PC-3 (cell line): ENCODE data around the gene SPPL2C. TPM values are rescaled to one million over a fixed set of nuclear protein-coding genes. Genes with fewer than 3 reads are reported as not detected.

ENCODE experiments used
- ATAC-seq: fragments of 200-7000 bp; cut with Tn5 transposase; 2 replicates; pipeline ENCODE4 v1.9.1; 2020; ENCODE audit warnings: mild to moderate bottlenecking, moderate library complexity
- BruUV-seq: library from RNA; stranded (reverse); fragments of 400-500 nt; replicated peaks from 2 replicates; lab custom pipeline; 2021; lab: Mats Ljungman, UMichigan
- CTCF ChIA-PET: fragments of 300-600 bp; sonication (Branson Sonifier 250); formaldehyde crosslinking; loops from one replicate; lab custom pipeline; 2022; ENCODE audit warnings: antibody characterized with exemption; lab: Charles Lee
- POLR2A ChIA-PET: fragments of 300-600 bp; sonication (Branson Sonifier 250); formaldehyde crosslinking; loops from one replicate; lab custom pipeline; 2022; ENCODE audit warnings: antibody characterized with exemption; ENCODE audit not compliant: unreplicated experiment; lab: Charles Lee
- DNase-seq: peaks from one replicate; pipeline ENCODE4 v3.0.0-alpha.2; 2015
- H2AFZ ChIP-seq: fragments of 300-600 bp; sonication (generic); 2 replicates; pipeline ENCODE4 v1.6.0; 2016; ENCODE audit warnings: antibody characterized with exemption, low read length
- H3F3A ChIP-seq: fragments of 300-600 bp; sonication (generic); one replicate; pipeline ENCODE4 v1.6.0; 2017; ENCODE audit warnings: antibody characterized with exemption, low read length, control low read depth, mild to moderate bottlenecking; ENCODE audit not compliant: unreplicated experiment
- H3K27ac ChIP-seq: fragments of 300-600 bp; sonication (generic); 2 replicates; pipeline ENCODE4 v1.5.1; 2016; ENCODE audit warnings: mild to moderate bottlenecking, low read length
- H3K27me3 ChIP-seq: fragments of 300-600 bp; sonication (generic); 2 replicates; pipeline ENCODE4 v1.6.1; 2016; ENCODE audit warnings: low read length, mixed read lengths
- H3K36me3 ChIP-seq: fragments of 300-600 bp; sonication (generic); 2 replicates; pipeline ENCODE4 v1.6.1; 2016; ENCODE audit warnings: low read depth, mixed run types, low read length, mixed read lengths
- H3K4me1 ChIP-seq: fragments of 300-600 bp; sonication (generic); 2 replicates; pipeline ENCODE4 v1.5.1; 2016; ENCODE audit warnings: low read length; ENCODE audit not compliant: insufficient read depth
- H3K4me2 ChIP-seq: fragments of 300-600 bp; sonication (generic); 2 replicates; pipeline ENCODE4 v1.6.0; 2016; ENCODE audit warnings: low read length
- H3K4me3 ChIP-seq: fragments of 300-600 bp; sonication (generic); 2 replicates; pipeline ENCODE4 v1.5.1; 2016; ENCODE audit warnings: mild to moderate bottlenecking, low read length, mixed read lengths
- H3K79me2 ChIP-seq: fragments of 300-600 bp; sonication (generic); 2 replicates; pipeline ENCODE4 v1.6.1; 2017; ENCODE audit warnings: low read length, mixed read lengths
- H3K9ac ChIP-seq: fragments of 300-600 bp; sonication (generic); 2 replicates; pipeline ENCODE4 v1.6.0; 2016; ENCODE audit warnings: mild to moderate bottlenecking, low read length
- H3K9me2 ChIP-seq: fragments of 300-600 bp; sonication (generic); replicated peaks from 2 replicates; pipeline ENCODE4 v1.6.1; 2016; ENCODE audit warnings: mixed run types, low read length, mixed read lengths
- H3K9me3 ChIP-seq: fragments of 300-600 bp; sonication (generic); 2 replicates; pipeline ENCODE4 v1.6.1; 2016; ENCODE audit warnings: low read length, mixed read lengths
- H4K20me1 ChIP-seq: fragments of 300-600 bp; sonication (generic); 2 replicates; pipeline ENCODE4 v1.6.1; 2016; ENCODE audit warnings: low read length, mixed read lengths
- EZH2 ChIP-seq: fragments of 300-600 bp; sonication (generic); IDR thresholded peaks from one replicate; pipeline ENCODE4 v1.6.1; 2017; ENCODE audit warnings: antibody characterized with exemption, mild to moderate bottlenecking, low read length; ENCODE audit not compliant: unreplicated experiment
- EZH2phosphoT487 ChIP-seq: fragments of 300-600 bp; sonication (generic); IDR thresholded peaks from 2 replicates; pipeline ENCODE4 v1.6.1; 2018; ENCODE audit warnings: mild to moderate bottlenecking, antibody characterized with exemption, low read length, borderline replicate concordance
- intact Hi-C: fragments of 100-400 bp; cut with micrococcal nuclease; formaldehyde crosslinking; loops from 2 replicates; pipeline ENCODE4 v1.9.0; 2023
- total RNA-seq: library from RNA; depleted of rRNA; stranded (reverse); fragments of >200 nt; gene quantifications from 2 replicates; pipeline ENCODE4 v1.2.3, GENCODE V29; 2014
- TF ChIP-seq, protein P1 (sequence below): fragments of 300-600 bp; sonication (generic); conservative IDR thresholded peaks from 2 replicates; pipeline ENCODE4 v1.5.1; 2017; ENCODE audit warnings: antibody characterized with exemption, low read depth, mild to moderate bottlenecking, low read length

The SPPL2C gene
- total RNA-seq, 1 experiment from 2014 or later = not detected

DNA sequence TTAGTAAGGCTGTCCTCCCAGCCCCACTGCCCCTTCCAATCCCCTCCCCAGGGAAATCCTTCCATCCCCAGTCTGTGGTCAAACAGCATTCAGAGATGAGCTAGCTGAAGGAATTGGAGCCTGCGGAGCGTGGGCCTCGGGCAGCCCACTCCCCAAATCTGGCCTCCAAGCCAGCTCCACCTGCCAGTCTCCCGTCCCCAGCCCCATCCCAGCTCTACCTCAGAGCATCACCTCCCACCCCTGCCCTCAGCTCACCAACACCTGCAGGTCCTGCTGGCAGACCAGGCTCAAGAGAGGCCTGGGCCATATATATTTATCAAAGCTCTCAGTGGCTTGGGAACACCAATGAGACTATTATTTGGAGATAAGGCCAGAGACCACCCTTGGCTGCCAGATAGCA, 5.2 kb upstream of the SPPL2C start:
- TF ChIP-seq EZH2 (no peak), EZH2phosphoT487 (no peak)
- TF ChIP-seq, protein P1, sequence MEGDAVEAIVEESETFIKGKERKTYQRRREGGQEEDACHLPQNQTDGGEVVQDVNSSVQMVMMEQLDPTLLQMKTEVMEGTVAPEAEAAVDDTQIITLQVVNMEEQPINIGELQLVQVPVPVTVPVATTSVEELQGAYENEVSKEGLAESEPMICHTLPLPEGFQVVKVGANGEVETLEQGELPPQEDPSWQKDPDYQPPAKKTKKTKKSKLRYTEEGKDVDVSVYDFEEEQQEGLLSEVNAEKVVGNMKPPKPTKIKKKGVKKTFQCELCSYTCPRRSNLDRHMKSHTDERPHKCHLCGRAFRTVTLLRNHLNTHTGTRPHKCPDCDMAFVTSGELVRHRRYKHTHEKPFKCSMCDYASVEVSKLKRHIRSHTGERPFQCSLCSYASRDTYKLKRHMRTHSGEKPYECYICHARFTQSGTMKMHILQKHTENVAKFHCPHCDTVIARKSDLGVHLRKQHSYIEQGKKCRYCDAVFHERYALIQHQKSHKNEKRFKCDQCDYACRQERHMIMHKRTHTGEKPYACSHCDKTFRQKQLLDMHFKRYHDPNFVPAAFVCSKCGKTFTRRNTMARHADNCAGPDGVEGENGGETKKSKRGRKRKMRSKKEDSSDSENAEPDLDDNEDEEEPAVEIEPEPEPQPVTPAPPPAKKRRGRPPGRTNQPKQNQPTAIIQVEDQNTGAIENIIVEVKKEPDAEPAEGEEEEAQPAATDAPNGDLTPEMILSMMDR = no peak
- H3K9me2 ChIP-seq = no peaks in the 10 kb centered on the region
- DNase-seq (no peak), ATAC-seq (no peak)
- no peak overlapping the region for H3K9ac ChIP-seq
- H3K27ac ChIP-seq = no peak overlapping the region
- intact Hi-C loops = no loop called here
- no peaks in the 10 kb centered on the region for H3K9me3 ChIP-seq
- H3K4me2 ChIP-seq = no peak overlapping the region
- H3K79me2 ChIP-seq = no peaks in the 10 kb centered on the region
- no peaks in the 10 kb centered on the region; the same call in 1 of the 2 replicates for H3K4me1 ChIP-seq
- no peaks in the 10 kb centered on the region for H4K20me1 ChIP-seq
- ChIA-PET CTCF (interaction anchor here (0.6 kb wide), 1 partner anchor 43 kb away, joined by 3 read pairs; no protein-coding TSS in a partner anchor), POLR2A (no interaction called here)
- no peaks in the 10 kb centered on the region for H3K36me3 ChIP-seq
- no peak overlapping the region for H3K4me3 ChIP-seq
- no peak overlapping the region for H2AFZ ChIP-seq
- no peaks in the 10 kb centered on the region for H3F3A ChIP-seq
- peaks cover 11% of the 10 kb centered on the region; the same call in 1 of the 2 replicates for H3K27me3 ChIP-seq
- no TSS peak for BruUV-seq

- CTCF ChIA-PET = no interaction called here
Measured at GRCh38 chr17:45841186-45841585, 3.5 kb upstream of the SPPL2C start.

More at GRCh38 chr17:45841186-45841585, 3.5 kb upstream of the SPPL2C start:
- Histone ChIP-seq H3F3A (no peaks in the 10 kb centered on the region), H3K27me3 (peaks cover 6% of the 10 kb centered on the region; the same call in 1 of the 2 replicates), H3K27ac (no peak overlapping the region), H3K4me1 (no peaks in the 10 kb centered on the region; the same call in 1 of the 2 replicates), H3K36me3 (no peaks in the 10 kb centered on the region), H3K4me2 (no peak overlapping the region), H3K79me2 (no peaks in the 10 kb centered on the region), H4K20me1 (no peaks in the 10 kb centered on the region), H3K9me3 (no peaks in the 10 kb centered on the region), H2AFZ (no peak overlapping the region), H3K4me3 (no peak overlapping the region), H3K9ac (no peak overlapping the region), H3K9me2 (no peaks in the 10 kb centered on the region)
- ATAC-seq = no peak
- BruUV-seq = no TSS peak
- intact Hi-C loops = no loop called here
- TF ChIP-seq EZH2 (no peak), EZH2phosphoT487 (no peak)
- TF ChIP-seq, protein P1 = no peak
- DNase-seq = no peak
- POLR2A ChIA-PET = no interaction called here
